GM21526 (cell line): ENCODE data around the gene PARD3B.

Experiments used
- ATAC-seq: cut with Tn5 transposase; IDR thresholded peaks from one replicate; pipeline ENCODE4 v1.9.1; 2021; ENCODE audit warnings: moderate library complexity; ENCODE audit not compliant: unreplicated experiment, low FRiP score

PARD3B gene

DNA sequence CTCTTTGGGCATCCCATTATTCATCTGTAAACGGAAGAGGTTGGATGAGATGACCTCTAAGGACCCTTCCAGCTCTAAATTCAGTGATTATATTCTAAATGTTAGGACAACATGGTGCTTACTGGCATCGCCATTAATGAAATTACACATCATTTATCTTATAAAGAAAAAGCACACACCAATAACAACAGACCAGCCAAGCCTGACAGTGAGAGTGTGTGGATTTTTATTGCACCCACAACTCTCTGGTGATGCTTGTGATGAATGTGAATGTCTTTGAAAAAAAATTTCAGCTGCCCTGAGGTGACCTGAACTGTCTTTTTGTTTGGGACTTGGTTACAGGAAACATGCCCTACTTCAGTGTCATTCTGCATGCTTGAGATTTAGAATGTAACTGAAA lies 623.7 kb downstream of the PARD3B start:
- ATAC-seq = no peak

DNA sequence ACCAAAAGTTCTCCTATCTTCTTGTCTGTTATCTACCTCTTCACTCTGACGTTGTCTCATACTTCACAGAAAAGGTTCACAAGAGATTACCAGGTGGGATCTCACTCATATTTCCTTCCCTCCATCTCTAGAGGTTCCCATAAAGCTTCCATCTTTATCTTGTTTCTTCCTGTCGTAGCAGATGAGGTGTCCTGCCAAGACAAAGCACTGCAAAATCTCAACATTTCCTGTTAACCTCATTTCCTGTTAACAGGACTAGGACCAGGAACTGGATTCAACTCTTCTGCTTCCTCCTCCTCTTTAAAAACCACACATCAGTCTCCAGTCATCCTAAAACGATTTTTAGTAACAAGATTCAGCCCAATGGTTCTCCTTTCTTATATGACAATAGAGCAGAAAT lies 624.2 kb downstream of the PARD3B start:
- ATAC-seq = no peak

DNA sequence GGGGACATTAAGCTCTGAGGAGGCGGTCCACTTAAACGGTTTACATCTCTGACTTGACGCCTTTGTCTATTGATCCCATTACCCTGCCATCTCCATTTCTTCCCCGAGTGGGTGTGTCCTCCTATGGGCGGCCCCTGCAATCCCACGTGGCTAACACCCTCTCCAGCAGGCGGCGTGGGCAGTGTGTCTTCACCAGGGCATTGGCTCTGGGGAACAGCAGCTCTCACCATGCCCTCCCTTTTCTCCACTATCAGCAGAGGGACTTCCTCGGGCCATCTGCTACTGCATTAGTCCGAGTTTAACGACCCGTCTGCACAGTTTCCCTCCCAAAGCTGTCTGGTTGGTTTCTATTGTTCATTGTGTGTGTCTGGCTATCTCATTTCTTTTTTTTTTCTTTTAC lies 625.1 kb downstream of the PARD3B start:
- no peak for ATAC-seq

DNA sequence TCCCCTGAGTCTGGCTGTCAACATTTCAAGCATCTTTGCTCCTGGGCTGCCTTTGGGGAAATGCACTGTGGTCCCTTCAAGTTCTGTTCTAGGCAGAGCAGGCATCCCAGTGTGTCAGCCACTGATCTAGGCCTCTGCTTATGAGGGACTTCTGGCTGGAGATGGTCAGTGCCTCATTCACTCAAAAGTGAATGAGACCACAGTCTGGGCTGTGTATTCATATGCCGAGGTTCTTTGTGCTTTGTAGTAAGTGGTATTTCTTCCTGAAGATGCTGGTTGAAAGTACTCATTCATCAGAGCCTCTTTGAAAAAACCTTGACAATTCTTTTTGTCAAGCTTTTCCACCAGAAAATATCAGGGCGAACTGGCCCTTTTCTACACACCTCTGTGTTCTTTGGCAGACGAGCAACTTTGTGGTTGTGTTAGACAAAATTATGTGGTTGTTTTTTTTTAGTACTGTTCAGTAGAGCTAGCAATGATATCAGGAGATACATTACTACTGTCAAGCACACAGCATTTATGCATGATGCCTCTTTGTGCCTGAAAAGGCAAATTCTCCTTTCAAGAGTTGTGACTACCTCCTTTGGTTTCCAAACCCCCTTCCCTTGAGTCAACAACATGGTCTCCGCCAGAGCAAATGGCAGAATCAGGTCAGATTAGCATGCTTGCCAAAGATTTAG lies 626.1 kb downstream of the PARD3B start:
- no peak for ATAC-seq

DNA sequence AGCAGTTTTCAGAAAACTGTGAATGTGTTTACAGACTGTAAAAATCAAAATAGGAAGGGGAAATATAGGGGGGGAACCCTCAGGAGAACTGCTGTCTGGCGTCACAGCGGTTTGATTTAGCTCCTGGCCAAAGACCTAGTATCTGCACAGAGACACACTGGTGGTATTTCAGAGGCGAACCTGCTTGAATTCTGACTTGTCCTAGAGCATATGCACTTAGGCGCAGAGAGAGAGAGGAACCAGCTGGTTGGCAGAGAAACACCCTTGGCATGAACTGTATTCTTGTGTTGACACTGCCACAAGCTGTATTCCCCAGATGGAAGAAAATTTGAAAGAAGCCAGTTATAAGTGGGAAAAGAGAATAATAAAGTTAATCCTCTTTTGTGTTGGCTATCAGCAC lies 630.6 kb downstream of the PARD3B start:
- no peak for ATAC-seq

DNA sequence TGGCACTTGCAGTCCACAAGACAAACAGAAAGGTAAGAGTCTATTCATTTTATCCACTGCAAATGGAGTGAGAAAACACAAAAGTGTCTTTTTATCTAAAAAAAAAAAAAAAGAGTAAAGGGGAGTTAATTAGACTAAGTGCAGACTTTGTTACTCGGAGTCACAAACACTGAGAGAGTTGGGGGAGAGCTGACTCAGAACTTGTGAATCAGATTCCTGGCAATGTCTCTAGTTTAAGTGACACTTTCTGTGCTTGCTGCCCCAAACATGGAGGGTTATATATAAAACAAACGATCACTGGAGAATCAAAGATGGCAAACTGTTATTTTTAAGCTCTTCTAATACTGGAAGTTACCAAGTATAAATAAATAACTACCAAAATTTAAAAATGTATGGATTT lies 631.3 kb downstream of the PARD3B start:
- ATAC-seq = no peak

DNA sequence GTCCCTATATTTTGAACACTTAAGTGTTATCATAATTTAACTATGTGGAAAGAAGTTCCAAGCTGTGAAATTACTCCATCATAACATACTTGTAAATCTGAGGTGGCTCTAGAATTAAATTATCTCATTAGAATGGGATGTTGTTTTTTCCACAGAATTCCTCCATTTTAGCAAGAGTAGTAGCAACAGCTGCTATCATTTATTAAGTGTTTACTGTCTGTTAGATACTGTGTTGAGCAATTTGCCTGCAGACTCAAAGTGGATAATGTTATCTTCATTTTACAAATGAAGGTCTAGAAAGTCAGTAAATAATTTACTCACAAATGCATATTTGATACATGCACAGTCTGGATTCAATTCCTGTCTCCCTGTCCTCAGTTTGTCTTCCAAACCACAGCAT lies 632.3 kb downstream of the PARD3B start:
- no peak for ATAC-seq

DNA sequence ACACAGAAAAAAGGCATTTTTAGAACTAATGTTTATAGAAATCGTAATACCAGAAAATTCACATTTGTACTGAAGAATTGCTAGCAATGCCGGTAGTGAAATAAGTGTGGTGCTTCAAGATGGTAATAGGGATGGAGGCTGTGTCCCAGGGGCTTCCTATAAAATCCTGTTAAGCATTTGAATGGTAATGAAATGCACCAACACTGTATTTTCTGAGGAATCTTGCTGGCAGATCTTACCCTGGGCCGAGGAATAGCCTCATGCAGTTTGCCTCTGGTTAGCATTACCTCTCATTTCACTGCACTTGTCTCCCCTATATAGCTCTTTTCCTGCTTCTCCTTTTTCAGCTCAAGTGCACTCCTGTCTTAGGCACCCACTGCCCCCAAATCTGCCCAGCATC lies 635.5 kb downstream of the PARD3B start:
- ATAC-seq = no peak

DNA sequence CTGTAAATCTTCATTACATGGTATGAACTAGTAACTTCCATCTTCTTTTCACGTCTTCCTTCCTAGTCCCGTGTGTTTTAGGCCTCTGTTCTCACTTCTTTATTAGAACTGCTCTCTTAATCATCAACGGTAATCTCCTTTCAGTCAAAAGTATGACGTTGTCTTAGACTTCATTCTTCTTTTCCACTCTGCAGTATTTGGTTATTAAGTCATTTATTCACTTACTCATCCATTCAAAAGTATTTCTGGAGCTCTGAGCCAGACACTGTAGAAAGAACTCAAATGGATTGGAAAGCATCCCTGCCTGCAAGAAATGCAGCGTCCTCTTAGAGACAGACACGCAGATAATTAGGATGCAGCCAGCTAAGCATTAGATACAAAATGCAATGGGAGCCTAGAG lies 642.5 kb downstream of the PARD3B start:
- ATAC-seq = no peak

DNA sequence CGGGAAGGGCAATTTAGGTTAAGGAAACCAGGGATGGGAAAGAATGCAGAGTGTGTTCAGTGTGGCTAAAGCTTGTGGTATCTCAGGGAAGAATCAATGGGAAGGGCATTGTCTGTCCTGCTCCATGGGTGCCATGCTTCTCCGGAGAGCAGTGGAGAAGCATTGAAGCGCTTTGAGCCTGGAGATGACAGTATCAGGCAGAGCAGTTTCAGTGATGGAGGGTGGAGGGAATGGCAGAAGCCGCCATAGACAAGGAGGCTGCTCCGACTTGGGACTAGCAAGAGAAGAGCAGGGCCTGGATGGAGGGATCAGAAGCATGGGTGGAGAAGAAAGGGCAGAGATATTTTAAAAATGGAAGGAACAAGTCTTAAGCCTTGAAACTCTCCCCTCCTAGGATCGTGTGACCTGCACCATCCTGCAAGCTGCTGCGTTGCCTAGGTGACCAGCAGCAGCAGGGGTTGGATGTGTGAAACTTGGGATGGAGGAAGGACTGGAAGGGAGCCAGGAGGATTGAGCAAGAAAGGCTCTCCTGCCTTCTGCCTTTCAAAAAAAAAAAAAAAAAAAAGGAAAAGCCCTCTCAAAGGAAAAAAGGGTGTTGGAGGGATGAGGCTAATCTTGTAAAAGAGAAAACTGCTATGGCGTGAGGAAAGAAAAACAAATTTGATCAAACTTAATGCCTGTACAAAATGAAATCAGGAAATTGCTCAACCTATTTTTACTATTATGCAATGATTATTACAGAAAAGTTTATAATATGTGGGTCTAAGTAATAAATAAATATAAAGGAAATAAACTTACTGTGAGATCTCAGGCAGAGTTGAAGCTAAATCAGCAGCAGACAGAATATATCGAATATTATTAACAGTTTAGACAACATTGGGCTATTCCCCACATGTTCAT lies 643.2 kb downstream of the PARD3B start:
- no peak for ATAC-seq

DNA sequence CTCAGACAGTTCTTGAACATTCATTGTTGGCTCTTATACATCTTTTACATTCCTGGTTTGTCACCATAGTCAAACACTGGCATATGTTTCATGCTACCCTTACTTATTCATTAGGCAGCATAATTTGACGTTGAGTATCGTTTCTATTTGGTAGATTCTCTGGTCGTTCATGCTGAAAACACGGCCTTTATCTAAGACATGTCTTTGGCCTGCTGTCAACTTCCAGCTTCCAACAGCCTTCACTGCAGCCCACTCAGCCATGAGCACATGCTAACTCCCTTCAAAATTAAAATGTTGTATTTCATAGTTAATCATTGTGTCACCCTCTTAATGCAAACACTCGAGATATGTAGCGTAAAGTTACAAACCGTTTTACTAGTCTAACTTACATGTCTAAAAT lies 644.0 kb downstream of the PARD3B start:
- no peak for ATAC-seq

DNA sequence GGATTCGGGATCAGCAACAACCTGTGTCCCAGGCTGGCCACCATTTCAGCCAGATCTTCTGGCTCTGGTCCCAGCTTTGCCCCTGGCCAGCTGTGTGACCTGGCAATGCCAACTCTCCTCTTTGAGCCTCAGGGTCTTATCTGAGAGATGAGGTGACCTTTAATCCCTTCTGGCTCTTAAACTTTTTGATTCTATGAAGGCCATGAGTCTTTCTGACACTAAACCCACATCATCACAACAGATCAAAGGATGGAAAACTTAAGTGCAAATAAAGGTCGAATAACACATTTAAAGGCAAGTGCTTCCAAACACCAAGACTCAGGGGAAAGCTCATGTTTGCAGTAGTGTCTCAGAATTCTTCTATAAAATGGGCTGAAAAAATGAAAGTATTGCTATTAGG lies 645.3 kb downstream of the PARD3B start:
- no peak for ATAC-seq

DNA sequence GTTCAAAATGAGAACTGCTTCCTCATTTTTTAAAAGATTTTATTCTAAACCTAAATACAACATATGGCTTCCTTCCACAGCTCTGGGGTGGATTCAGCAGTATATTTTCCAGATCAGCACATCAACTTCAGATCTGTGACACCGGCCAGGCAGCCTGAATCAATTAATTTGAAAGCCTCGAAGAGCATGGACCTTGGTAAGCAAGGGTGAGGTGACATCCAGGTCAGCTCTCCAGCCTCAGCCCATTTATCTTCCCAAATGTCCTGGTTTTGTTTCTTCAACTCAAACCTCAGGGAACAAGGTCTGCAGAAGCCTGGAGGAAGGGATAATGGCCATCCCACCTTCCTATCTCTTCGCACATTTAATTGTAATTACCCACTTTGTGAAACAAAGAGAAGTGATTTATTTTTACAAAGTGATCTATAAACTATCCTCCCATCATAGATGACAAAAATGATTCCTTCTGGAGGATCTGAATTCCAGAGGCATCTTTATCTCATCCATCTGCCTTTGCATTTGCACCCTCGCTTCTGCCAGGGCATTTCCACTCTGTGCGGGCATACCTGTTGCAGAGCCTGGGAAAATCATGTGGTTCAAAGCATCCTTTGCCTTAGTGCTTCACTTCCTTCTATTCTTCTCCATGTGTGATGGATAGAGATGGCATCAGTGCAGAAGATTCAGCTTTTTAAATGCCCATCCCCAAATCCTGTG lies 648.0 kb downstream of the PARD3B start:
- no peak for ATAC-seq

DNA sequence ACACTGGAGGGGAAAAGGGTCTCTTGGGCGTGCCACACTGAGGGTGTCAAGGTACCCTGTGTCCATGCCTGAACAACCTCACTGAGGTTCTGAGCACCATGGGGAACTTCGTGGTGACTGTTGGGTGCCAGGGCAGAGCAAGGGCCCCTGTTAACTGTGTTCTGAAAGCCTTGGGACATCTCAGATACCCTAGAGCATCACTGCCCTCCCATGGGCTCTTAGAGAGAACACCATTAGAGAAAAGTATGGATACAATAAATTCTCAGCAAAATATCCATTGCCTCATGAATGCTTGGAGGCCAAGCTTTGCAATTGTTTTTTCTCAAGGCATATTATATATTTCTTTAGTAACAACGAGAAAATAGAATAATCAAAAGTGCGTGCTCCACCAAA lies 648.6 kb downstream of the PARD3B start:
- no peak for ATAC-seq

DNA sequence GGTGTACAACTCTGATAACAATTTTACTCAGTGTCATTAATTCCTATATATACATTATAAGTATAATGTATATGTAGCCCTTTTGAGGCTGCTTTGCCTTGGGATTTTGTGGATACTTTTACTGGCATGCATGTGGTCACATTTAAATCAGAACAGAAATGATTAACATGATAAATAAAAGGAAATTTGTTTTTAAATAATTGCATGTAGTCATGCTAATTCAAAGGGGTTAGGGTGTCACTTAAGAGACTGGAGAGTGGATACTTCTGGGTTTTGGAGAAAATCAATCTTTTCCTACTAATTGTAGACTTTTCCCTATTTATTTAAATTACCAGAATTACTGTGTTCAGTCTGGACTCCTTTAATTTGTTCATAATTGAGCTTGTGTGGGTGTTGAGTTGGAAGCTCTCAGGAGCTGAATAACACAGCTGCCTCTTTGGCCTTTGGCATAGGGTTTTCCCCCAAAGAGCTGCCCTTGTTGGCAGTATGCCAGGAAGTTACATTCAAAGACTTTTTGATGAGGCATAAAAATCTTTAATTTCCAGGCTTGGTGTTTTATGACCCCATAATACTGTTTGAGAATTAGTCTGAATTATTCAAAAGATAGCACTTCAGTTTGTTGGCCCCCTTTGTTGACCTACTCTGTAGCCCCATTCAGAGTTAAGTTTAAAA lies 652.3 kb downstream of the PARD3B start:
- no peak for ATAC-seq

DNA sequence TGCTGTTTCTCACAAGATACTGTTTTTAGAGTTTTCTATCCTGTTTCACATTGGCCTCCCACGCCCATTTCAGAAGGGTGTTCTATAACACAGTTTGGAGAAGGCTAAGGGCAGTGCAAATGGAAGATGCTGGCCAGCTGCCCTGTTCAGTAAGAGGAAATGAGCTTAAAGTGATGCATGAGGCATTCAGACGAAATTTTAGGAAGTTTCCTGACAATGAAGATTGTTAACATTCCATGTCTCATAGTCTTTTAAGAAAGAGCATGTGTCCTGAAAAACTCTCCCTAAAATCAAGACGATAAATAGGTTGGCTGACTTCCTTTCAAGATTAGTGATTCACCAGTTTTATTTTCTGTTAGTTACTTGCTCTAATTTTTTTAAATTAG lies 652.9 kb downstream of the PARD3B start:
- ATAC-seq = no peak

DNA sequence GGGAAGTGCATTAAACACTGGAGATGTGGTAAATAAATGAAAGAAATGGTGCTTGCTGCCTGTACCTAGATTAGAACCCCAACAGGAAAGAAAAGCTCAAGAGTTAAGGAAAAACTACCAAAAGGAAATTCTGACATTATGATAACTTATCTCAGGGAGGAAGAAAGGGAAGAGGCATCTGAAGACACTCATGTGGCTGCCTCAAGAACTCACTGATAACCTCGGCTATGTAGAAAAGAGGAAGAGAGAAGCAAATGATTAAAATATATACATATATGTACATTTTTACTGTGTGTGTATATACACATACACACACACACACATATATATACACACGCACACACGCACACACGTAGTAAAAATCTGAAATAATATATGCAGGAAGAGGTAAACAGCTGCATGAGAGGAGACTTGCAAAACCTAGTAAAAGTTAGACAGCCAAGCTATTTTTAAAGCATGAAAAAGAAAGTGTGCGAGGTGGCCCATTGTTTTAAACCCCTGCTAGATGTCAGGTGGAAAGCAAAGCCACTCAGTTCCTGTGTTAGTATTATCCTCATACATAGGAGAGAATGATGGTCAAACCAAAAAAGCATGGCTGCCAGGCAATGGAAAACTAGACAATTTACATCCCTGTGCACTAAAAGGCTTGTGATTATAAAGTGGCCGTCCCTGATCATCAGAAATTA lies 654.0 kb downstream of the PARD3B start:
- no peak for ATAC-seq

DNA sequence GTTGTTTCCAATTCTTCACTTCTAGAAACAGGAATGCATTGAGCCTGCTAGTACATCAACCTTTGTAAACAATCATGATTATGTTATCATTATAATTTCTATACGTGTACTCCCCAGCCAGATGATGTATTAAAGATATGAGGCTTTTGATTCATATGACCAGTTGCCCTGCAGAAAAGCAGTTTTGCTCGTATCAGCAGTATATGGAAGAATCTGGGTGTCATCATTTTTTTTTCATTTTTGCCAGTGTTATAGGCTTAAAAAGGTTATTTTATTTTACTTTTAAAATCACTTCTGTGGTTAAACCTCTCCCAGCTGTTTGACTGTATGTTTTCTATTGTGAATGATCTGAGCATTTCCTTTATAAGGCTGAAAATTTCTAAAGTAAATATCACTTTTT lies 665.2 kb downstream of the PARD3B start:
- no peak for ATAC-seq

DNA sequence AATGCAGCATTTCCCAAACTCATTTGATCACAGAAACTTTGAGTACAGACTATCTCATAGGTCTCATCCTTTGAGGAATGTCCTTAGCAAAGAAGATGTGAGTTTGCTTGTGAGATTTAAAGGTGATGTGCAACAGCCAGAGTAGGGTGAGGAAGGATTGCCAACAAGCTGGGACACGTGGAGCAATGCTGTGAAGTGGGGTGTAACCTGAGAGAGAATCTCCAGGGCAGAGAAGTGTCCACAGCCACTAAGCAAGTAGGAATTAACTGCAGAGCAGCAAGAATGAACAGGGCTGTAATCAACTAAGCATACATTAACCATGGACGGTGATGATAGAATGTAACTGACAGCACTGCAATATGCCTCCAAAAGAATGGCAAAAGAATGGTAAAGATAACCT lies 667.1 kb downstream of the PARD3B start:
- ATAC-seq = no peak

DNA sequence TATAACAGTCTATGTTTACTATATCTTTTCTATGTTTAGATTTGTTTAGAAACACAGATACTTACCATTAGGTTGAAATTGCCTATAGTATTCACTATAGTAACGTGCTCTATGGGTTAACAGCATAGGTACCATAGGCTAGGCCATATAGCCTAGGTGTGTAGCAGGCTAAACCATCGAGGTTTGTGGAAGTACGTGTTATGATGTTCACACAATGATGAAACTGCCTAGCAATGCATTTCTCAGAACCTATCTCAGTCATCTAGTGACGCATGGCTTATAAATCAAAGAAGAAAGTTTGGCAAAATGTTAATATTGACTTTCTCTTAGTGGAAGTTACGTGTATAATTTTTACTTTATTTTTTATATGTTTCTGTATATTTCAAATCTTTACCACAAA lies 670.8 kb downstream of the PARD3B start:
- no peak for ATAC-seq
